ENCODE results near the gene SH3RF1. TPM values are rescaled to one million over a fixed set of nuclear protein-coding genes. Genes with fewer than 3 reads are reported as not detected.

Gene SH3RF1
- total and polyA plus RNA-seq, 8 donors: 4.0 to 30.6 (median 12.7) TPM

DNA sequence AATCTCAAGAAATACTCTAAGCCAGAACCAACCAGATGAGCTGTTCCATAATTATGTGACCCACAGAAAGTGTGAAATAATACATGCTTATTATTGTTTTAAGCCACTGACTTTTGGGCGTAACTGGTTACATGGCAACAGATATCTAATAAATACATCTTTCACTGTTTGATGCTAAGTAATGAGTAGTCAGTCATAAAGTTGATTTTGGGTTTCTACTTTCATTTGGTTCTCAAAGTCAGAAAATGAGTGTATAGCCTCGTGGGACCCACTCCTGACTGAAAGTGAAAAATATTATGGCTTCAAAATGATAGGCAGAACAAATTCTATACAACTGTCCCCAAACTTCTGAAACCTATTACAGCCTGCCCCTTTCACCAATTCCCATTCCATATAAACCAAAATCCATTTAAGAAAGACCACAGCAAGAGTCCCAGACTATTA lies 172.7 kb downstream of the SH3RF1 start:
- WGBS, 2 donors: 94 to 96% methylated on average over 2 of the region's 2 CpGs
- intact Hi-C loops (cut with DNase I): no loop called here
- TF ChIP-seq, protein P1, sequence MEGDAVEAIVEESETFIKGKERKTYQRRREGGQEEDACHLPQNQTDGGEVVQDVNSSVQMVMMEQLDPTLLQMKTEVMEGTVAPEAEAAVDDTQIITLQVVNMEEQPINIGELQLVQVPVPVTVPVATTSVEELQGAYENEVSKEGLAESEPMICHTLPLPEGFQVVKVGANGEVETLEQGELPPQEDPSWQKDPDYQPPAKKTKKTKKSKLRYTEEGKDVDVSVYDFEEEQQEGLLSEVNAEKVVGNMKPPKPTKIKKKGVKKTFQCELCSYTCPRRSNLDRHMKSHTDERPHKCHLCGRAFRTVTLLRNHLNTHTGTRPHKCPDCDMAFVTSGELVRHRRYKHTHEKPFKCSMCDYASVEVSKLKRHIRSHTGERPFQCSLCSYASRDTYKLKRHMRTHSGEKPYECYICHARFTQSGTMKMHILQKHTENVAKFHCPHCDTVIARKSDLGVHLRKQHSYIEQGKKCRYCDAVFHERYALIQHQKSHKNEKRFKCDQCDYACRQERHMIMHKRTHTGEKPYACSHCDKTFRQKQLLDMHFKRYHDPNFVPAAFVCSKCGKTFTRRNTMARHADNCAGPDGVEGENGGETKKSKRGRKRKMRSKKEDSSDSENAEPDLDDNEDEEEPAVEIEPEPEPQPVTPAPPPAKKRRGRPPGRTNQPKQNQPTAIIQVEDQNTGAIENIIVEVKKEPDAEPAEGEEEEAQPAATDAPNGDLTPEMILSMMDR (IDR thresholded peaks at IDR 0.05): no peak
- FAIRE-seq (no peak), DNase-seq (no peak), ATAC-seq (no peak)
- H3K4me3 ChIP-seq: no peak overlapping the region
- H3K4me1 ChIP-seq: peaks cover 0 to 11% (median 10%) of the 10 kb centered on the region in 3 donors
- no peaks in the 10 kb centered on the region for H3K9me3 ChIP-seq
- H3K27me3 ChIP-seq: no peaks in the 10 kb centered on the region
- peaks cover 0 to 16% (median 0%) of the 10 kb centered on the region in 3 donors for H3K36me3 ChIP-seq
- H3K27ac ChIP-seq: no peak overlapping the region

DNA sequence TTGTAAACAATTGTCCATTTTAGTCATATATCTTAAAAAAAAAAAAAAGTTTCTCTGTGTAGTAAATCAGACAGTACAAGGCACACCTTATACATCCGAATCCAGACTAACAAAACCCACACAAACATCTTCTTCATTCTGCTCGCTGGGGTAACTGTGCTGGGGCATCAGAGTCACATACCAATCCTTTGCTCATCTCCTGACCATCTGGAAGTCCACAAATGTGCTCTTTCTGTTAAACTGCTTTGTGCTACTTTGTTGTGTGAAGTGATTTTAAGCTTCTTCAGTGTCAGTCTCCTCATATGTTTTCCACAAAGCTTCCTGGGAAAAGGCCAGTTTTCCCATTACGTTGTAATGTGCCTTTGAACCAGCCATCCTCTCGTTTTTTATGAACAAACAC lies 174.5 kb downstream of the SH3RF1 start:
- Histone ChIP-seq H3K36me3 (peaks cover 0 to 16% (median 0%) of the 10 kb centered on the region in 3 donors), H3K4me1 (peaks cover 0 to 11% (median 10%) of the 10 kb centered on the region in 3 donors), H3K4me3 (no peak overlapping the region), H3K27ac (no peak overlapping the region), H3K27me3 (no peaks in the 10 kb centered on the region), H3K9me3 (no peaks in the 10 kb centered on the region)
- intact Hi-C loops (cut with DNase I): no loop called here
- DNase-seq: no peak
- ATAC-seq: no peak
- WGBS, 2 donors: 89 to 93% methylated on average over 4 of the region's 4 CpGs
- TF ChIP-seq, protein P1 (IDR thresholded peaks at IDR 0.05): no peak
- no peak for FAIRE-seq

DNA sequence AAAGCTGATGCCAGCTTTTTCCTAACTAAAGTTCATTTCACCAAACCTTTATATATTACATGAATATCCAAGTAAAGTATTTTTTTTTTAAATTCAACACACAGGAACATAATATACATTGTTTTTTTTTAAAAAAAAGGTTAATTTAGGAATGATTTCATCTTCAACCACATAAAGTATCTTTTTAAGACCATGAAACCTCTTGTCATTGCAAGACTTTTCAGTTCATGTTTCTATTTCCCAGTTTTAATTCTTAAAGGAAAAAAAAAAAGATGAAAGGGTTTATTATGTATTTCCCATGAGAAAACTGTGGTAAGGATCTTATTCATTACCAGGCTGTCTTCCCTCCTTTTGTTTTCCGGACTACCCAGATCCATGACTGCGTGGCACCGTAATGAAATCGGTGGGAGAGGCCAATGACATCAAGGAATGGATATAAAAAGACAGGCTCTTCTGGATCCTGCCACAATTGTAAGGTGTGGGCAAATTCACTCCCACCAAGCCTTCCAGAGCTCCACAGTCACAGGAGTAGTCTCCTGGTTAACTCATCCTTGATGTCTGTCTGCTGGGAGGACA lies 176.0 kb downstream of the SH3RF1 start:
- Histone ChIP-seq H3K27me3 (no peaks in the 10 kb centered on the region), H3K4me1 (peaks cover 0 to 7% (median 6%) of the 10 kb centered on the region in 3 donors), H3K36me3 (peaks cover 0 to 16% (median 0%) of the 10 kb centered on the region in 3 donors), H3K9me3 (no peaks in the 10 kb centered on the region), H3K27ac (no peak overlapping the region), H3K4me3 (no peak overlapping the region)
- DNase-seq: no peak
- intact Hi-C loops (cut with DNase I): no loop called here
- TF ChIP-seq, protein P1 (IDR thresholded peaks at IDR 0.05): no peak
- FAIRE-seq: no peak
- no peak for ATAC-seq
- 92 to 98% methylated on average over 4 of the region's 4 CpGs for WGBS, 2 donors

DNA sequence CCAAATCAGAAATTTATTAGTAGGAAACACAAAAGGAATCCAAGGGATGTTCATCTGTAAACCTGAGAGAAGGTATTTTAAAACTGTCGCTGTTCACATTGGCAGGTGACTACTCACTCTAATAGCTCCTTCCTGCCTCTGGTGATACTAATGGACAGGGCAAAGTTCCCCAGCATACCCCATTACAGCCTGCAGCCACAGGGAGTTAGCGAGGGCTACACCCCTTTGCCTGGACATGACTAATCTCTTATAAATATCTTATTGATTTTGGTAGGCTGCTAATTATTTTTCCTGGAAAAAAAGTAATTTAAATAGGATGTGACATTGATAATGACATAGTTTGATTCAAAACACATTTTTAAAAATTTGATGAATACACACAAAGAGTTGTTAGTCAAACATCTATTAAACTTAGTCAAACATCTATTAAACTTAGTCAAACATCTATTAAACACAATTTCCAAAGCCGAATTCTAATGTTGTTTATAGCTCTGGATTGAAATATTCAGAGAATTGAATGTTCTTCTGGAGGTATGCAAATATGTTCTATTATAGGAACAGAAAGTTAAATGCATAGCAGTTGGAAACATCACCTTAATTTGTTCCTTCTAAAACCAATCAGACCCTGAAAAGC lies 177.8 kb downstream of the SH3RF1 start:
- no peaks in the 10 kb centered on the region for H3K4me1 ChIP-seq
- TF ChIP-seq, protein P1 (IDR thresholded peaks at IDR 0.05): no peak
- intact Hi-C loops (cut with DNase I): no loop called here
- no peak overlapping the region for H3K27ac ChIP-seq
- no peak overlapping the region for H3K4me3 ChIP-seq
- no peak for FAIRE-seq
- ATAC-seq: peak in 2 of 4 donors; percentile 38 to 67
- no peaks in the 10 kb centered on the region for H3K9me3 ChIP-seq
- no peaks in the 10 kb centered on the region for H3K27me3 ChIP-seq
- DNase-seq: no peak
- H3K36me3 ChIP-seq: peaks cover 0 to 16% (median 0%) of the 10 kb centered on the region in 3 donors
- 65 to 70% methylated on average over 3 of the region's 3 CpGs for WGBS, 2 donors

Measured in pancreas (tissue), 10 donors.